ENCODE results near the gene CREBRF. TPM values are rescaled to one million over a fixed set of nuclear protein-coding genes. Genes with fewer than 3 reads are reported as not detected.

CREBRF gene
- total and polyA plus RNA-seq, 7 experiments from 2014 or later = 18.9 to 105 (median 100) TPM

DNA sequence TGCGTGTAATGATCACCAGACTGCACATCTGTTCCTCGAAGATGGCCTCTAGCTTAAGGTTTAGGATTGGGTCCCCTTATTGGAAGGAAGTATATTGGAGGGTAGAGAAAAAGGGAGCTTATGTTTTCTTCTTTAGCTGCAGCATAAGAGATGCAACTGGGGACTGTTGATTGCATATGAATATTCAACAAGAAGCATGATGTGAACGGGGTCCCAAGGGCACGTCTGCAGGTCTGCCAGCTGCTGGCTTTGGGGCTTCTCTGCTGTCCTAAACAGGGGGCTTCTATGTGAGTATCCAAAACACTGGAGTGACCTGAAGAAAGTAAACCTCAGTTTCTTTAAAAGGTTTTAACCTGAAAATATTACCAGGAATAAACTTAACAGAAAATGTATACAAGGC lies 84.6 kb downstream of the CREBRF start:
- Mint-ChIP-seq H3K27me3 (no peaks in the 10 kb centered on the region), H3K4me1 (peaks cover 5 to 18% (median 11%) of the 10 kb centered on the region in 7 donors), H3K36me3 (peaks cover 0 to 7% (median 0%) of the 10 kb centered on the region in 5 donors), H3K27ac (peak overlapping the region in 6 of 9 donors; percentile 1 to 75 (median 18)), H3K4me3 (peak overlapping the region in 1 of 10 donors; percentile 16), H3K9me3 (peaks cover 0 to 8% (median 0%) of the 10 kb centered on the region in 11 donors)
- H3K36me3 ChIP-seq (ENCODE audit: control insufficient read depth in 2 of 3, insufficient read depth in 3 of 3, low read length in 3 of 3) = peaks cover 0 to 11% (median 0%) of the 10 kb centered on the region in 3 experiments
- no peaks in the 10 kb centered on the region for H3K9me3 ChIP-seq (ENCODE audit: control insufficient read depth in 2 of 3, low read length in 3 of 3)
- intact Hi-C loops (cut with micrococcal nuclease) = loop anchor here (10.0 kb wide), 2 partner anchors 154 to 956 kb away; partner anchors contain the start of gene STK10 (in 1 of the 2)
- ChIA-PET POLR2A (interaction anchor here (0.6 to 1.1 kb wide), 3 partner anchors 30 to 368 kb away, joined by 3 to 5 read pairs (median 4); partner anchors contain the start of gene RPL26L1), CTCF (interaction anchor here (0.6 to 1.8 kb wide), 3 partner anchors 8 to 162 kb away, joined by 3 to 6 read pairs (median 4); partner anchors contain the start of gene ATP6V0E1)
- H3K27me3 ChIP-seq (ENCODE audit: control insufficient read depth in 2 of 2, insufficient read depth in 2 of 2, low read length in 2 of 2) = no peaks in the 10 kb centered on the region
- no peaks in the 10 kb centered on the region for H3K4me1 ChIP-seq (ENCODE audit: control insufficient read depth in 2 of 2, insufficient read depth in 2 of 2, low read length in 2 of 2)
- no peak overlapping the region for H3K4me3 ChIP-seq (ENCODE audit: low read length)
- H3K27ac ChIP-seq (ENCODE audit: low read depth, low read length) = no peak overlapping the region
- no peak for ATAC-seq
- no peak for DNase-seq

DNA sequence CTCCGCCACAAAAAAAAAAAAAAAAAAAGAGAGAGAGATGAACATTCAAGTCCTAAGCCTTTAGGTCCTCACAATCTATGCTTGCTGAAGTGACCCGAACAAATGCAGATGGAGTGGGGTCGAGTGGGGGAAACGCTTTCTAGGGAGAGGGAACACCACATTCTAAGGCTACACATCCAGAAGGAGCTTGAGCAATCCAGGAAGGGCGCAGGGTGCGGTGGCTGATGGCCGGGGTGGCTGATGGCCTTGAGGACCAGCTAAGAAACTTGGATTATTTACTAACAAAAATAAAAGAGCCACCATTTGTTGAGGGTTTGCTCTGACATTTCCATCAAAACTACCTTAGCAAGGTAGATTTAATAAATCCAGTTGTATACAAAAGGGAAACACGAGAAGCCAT lies 87.4 kb downstream of the CREBRF start:
- no peak overlapping the region for H3K4me3 ChIP-seq (ENCODE audit: low read length)
- DNase-seq (no peak), ATAC-seq (no peak)
- Mint-ChIP-seq H3K4me3 (peak overlapping the region in 3 of 10 donors; percentile 36 to 97 (median 95)), H3K27ac (peak overlapping the region in 3 of 9 donors; percentile 17 to 98 (median 36)), H3K36me3 (peaks cover 0 to 14% (median 3%) of the 10 kb centered on the region in 5 donors), H3K9me3 (peaks cover 0 to 8% (median 0%) of the 10 kb centered on the region in 11 donors), H3K4me1 (peaks cover 5 to 21% (median 16%) of the 10 kb centered on the region in 7 donors), H3K27me3 (no peaks in the 10 kb centered on the region)
- no peaks in the 10 kb centered on the region for H3K4me1 ChIP-seq (ENCODE audit: control insufficient read depth in 2 of 2, insufficient read depth in 2 of 2, low read length in 2 of 2)
- no peaks in the 10 kb centered on the region for H3K27me3 ChIP-seq (ENCODE audit: control insufficient read depth in 2 of 2, insufficient read depth in 2 of 2, low read length in 2 of 2)
- CTCF ChIA-PET = interaction anchor here (3.7 kb wide), 1 partner anchor 164 kb away, joined by 20 read pairs; no protein-coding TSS in a partner anchor
- peak overlapping the region; percentile 98 for H3K27ac ChIP-seq (ENCODE audit: low read depth, low read length)
- intact Hi-C loops (cut with micrococcal nuclease) = loop anchor here (10.0 kb wide), 2 partner anchors 151 to 959 kb away; partner anchors contain the start of gene STK10 (in 1 of the 2)
- POLR2A ChIA-PET = interaction anchor here (0.7 to 2.3 kb wide), 5 partner anchors 9 to 165 kb away, joined by 3 to 12 read pairs (median 7); partner anchors contain the start of gene ATP6V0E1
- H3K36me3 ChIP-seq (ENCODE audit: control insufficient read depth in 2 of 3, insufficient read depth in 3 of 3, low read length in 3 of 3) = peaks cover 0 to 19% (median 4%) of the 10 kb centered on the region in 3 experiments
- H3K9me3 ChIP-seq (ENCODE audit: control insufficient read depth in 2 of 3, low read length in 3 of 3) = no peaks in the 10 kb centered on the region

DNA sequence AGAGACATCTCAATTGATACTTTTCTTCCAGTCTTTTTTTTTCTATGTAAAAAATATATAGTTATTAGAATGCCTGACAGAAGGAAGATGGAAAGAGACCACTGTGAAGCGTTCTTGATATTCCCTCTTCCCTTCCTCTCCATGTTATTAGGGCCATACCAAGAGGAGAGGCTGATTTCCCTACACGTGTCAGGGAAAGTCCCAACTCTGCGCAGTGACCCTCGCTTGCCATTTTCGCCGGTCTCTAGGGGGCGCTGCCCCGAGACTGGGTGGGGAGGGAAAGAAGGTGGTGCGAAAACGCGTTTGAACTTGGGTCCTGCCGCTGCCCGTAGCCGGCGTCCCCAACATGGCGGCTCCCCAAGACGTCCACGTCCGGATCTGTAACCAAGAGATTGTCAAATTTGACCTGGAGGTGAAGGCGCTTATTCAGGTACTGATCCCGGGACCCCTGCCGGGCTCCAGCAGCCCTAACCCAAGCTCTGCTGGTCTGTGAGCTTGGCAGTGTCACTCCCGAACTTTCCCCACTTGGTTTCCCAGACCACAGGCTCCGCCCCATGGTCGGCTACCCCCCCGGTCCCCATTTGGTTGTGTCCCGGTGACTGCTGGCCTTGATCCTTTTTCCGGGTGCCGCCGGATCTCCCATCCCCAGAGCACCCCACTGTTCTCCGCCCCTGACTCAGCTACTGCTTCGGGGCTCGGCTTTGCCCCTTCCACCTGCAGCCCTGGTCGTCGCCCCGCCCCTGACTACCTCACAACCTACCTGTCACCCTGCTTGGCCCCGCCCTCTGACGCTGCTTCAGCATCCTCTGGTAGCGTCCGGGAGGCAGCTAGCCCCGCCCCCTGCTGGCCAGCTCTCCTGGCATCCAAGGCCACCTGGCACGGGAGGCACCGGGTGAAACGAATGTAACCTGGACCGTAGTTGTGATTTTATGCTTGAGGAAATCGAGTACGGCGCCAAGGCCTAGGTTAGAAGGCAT lies 88.3 kb downstream of the CREBRF start, which contains the start of gene BNIP1:
TSS of gene BNIP1 (plus strand) at position 332 of the 977 bp plus-strand sequence. CDS start at position 347, 15 bp downstream.
- POLR2A ChIA-PET = interaction anchor here (0.5 to 1.5 kb wide), 10 partner anchors 10 to 185 kb away, joined by 3 to 14 read pairs (median 3); partner anchors contain the start of genes ATP6V0E1 and RPL26L1
- peak; percentile 92 to 99 (median 96) for DNase-seq
- H3K27me3 Mint-ChIP-seq = no peaks in the 10 kb centered on the region

DNA sequence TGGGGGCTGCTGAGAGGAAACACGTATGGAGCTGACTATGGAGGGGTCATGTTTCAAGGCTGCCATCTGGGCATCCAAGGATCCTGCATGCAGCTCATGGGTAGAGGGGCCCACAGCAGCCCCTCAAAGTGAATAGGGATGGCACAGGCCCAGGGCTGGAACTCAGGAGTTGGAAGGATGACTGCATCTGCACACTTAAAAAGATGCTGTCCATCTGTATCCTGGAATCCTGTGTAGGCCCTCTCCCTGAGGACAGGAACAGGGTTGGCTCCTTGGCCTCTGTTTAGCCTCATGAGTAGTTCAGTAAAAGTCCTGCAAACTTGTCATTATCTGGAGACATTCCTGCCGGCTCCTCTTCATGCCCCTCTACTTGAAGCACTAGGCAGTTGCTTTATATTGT lies 92.2 kb downstream of the CREBRF start:
- peaks cover 5 to 19% (median 14%) of the 10 kb centered on the region in 7 donors for H3K4me1 Mint-ChIP-seq
- POLR2A ChIA-PET = no interaction called here
- H3K36me3 ChIP-seq (ENCODE audit: control insufficient read depth in 2 of 3, insufficient read depth in 3 of 3, low read length in 3 of 3) = peaks cover 3 to 45% (median 7%) of the 10 kb centered on the region in 3 experiments

More for the DNA sequence above, 88.3 kb downstream of the CREBRF start, which contains the start of gene BNIP1:
- H3K4me3 Mint-ChIP-seq = peak within 1 kb of the TSS; percentile 93 to 99 (median 97)
- peaks cover 3 to 29% (median 7%) of the 10 kb centered on the region in 3 experiments for H3K36me3 ChIP-seq (ENCODE audit: control insufficient read depth in 2 of 3, insufficient read depth in 3 of 3, low read length in 3 of 3)
- CTCF ChIA-PET = interaction anchor here (1.0 to 3.7 kb wide), 5 partner anchors 9 to 165 kb away, joined by 3 to 22 read pairs (median 6); partner anchors contain the start of gene ATP6V0E1
- peaks cover 5 to 21% (median 16%) of the 10 kb centered on the region in 7 donors for H3K4me1 Mint-ChIP-seq
- H3K9me3 ChIP-seq (ENCODE audit: control insufficient read depth in 2 of 3, low read length in 3 of 3) = no peaks in the 10 kb centered on the region
- intact Hi-C loops (cut with micrococcal nuclease) = loop anchor here (1.0 to 10.0 kb wide), 15 partner anchors 60 to 1757 kb away; partner anchors contain the start of genes CREBRF (in 2 of the 2), RPL26L1 (in 2 of the 2), BOD1 (in 1 of the 2) and CPEB4 (in 1 of the 2)
- peak within 1 kb of the TSS; percentile 100 for H3K4me3 ChIP-seq (ENCODE audit: low read length)
- peak; percentile 94 for ATAC-seq
- H3K27ac ChIP-seq (ENCODE audit: low read depth, low read length) = peak within 1 kb of the TSS; percentile 98
- peaks cover 8 to 23% (median 10%) of the 10 kb centered on the region in 5 donors for H3K36me3 Mint-ChIP-seq
- H3K27me3 ChIP-seq (ENCODE audit: control insufficient read depth in 2 of 2, insufficient read depth in 2 of 2, low read length in 2 of 2) = no peaks in the 10 kb centered on the region
- no peaks in the 10 kb centered on the region for H3K4me1 ChIP-seq (ENCODE audit: control insufficient read depth in 2 of 2, insufficient read depth in 2 of 2, low read length in 2 of 2)
- peaks cover 0 to 8% (median 0%) of the 10 kb centered on the region in 11 donors for H3K9me3 Mint-ChIP-seq
- H3K27ac Mint-ChIP-seq = peak within 1 kb of the TSS; percentile 96 to 99 (median 98)

DNA sequence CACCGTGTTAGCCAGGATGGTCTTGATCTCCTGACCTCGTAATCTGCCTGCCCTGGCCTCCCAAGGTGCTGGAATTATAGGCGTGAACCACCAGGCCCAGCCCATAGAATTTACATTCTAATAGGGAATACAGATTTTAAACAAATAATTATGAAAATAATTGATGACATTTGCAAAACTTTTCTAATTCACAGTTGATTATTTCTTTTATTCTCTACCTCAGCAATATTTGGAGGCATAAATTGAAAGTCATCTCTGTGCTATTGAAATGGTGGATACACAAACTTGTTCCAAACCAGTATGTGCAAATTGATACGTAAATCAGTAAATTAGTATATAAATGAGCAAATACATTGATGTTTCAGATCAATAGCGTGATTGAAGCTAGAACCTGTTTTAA lies 96.4 kb downstream of the CREBRF start:
- H3K36me3 Mint-ChIP-seq = peaks cover 13 to 56% (median 35%) of the 10 kb centered on the region in 5 donors

More for the DNA sequence above, 92.2 kb downstream of the CREBRF start:
- Mint-ChIP-seq H3K27ac (peak overlapping the region in 2 of 9 donors; percentile 4 to 17), H3K36me3 (peaks cover 9 to 43% (median 24%) of the 10 kb centered on the region in 5 donors), H3K27me3 (no peaks in the 10 kb centered on the region), H3K9me3 (peaks cover 0 to 8% (median 0%) of the 10 kb centered on the region in 11 donors), H3K4me3 (no peak overlapping the region)
- Histone ChIP-seq H3K27ac (ENCODE audit: low read depth, low read length) (no peak overlapping the region), H3K9me3 (ENCODE audit: control insufficient read depth in 2 of 3, low read length in 3 of 3) (no peaks in the 10 kb centered on the region), H3K4me3 (ENCODE audit: low read length) (no peak overlapping the region), H3K4me1 (ENCODE audit: control insufficient read depth in 2 of 2, insufficient read depth in 2 of 2, low read length in 2 of 2) (no peaks in the 10 kb centered on the region), H3K27me3 (ENCODE audit: control insufficient read depth in 2 of 2, insufficient read depth in 2 of 2, low read length in 2 of 2) (no peaks in the 10 kb centered on the region)
- ATAC-seq (no peak), DNase-seq (no peak)
- intact Hi-C loops (cut with micrococcal nuclease) = loop anchor here (10.0 kb wide), 2 partner anchors 146 to 964 kb away; partner anchors contain the start of gene STK10 (in 1 of the 2)
- CTCF ChIA-PET = no interaction called here

More for the DNA sequence above, 96.4 kb downstream of the CREBRF start:
- intact Hi-C loops (cut with micrococcal nuclease) = loop anchor here in 1 of 2 donors (10.0 kb wide), 1 partner anchor 132 kb away; no protein-coding TSS in a partner anchor
- H3K27ac Mint-ChIP-seq = no peak overlapping the region
- Histone ChIP-seq H3K36me3 (ENCODE audit: control insufficient read depth in 2 of 3, insufficient read depth in 3 of 3, low read length in 3 of 3) (peaks cover 3 to 73% (median 11%) of the 10 kb centered on the region in 3 experiments), H3K4me3 (ENCODE audit: low read length) (no peak overlapping the region), H3K4me1 (ENCODE audit: control insufficient read depth in 2 of 2, insufficient read depth in 2 of 2, low read length in 2 of 2) (no peaks in the 10 kb centered on the region), H3K9me3 (ENCODE audit: control insufficient read depth in 2 of 3, low read length in 3 of 3) (no peaks in the 10 kb centered on the region), H3K27me3 (ENCODE audit: control insufficient read depth in 2 of 2, insufficient read depth in 2 of 2, low read length in 2 of 2) (no peaks in the 10 kb centered on the region), H3K27ac (ENCODE audit: low read depth, low read length) (no peak overlapping the region)
- H3K9me3 Mint-ChIP-seq = peaks cover 0 to 3% (median 0%) of the 10 kb centered on the region in 11 donors
- DNase-seq (no peak), ATAC-seq (no peak)
- ChIA-PET POLR2A (interaction anchor here (1.2 to 1.9 kb wide), 2 partner anchors 95 to 169 kb away, joined by 4 to 6 read pairs; partner anchors contain the start of gene ATP6V0E1), CTCF (no interaction called here)
- H3K4me3 Mint-ChIP-seq = no peak overlapping the region
- H3K4me1 Mint-ChIP-seq = peaks cover 0 to 3% (median 0%) of the 10 kb centered on the region in 7 donors
- H3K27me3 Mint-ChIP-seq = no peaks in the 10 kb centered on the region

All from naive thymus-derived CD4-positive, alpha-beta T cell (primary cell).